Hematopoietic multipotent progenitor cell (in vitro differentiated cells): ENCODE measurements around the gene UFD1. TPM values are rescaled to one million over a fixed set of nuclear protein-coding genes. Genes with fewer than 3 reads are reported as not detected.
A peak's percentile ranks its signal among the peaks of the same experiment; 100 is the strongest.

Source experiments
- DNase-seq, 3 donors: peaks; one replicate each; pipeline ENCODE4 v3.0.0-alpha.2; 2011 to 2015; ENCODE audit warnings: low read depth in 2 of 3, low spot score in 2 of 3
- total RNA-seq: library from RNA; depleted of rRNA; stranded (reverse); fragments of >200 nt; gene quantifications from one replicate; pipeline ENCODE4 v1.2.3, GENCODE V29; 2012

UFD1 gene
- total RNA-seq, 1 donor: 36.9 TPM

GRCh38 chr22:19431649-19432132 is 47.3 kb downstream of the UFD1 start, which contains the start of gene HIRA:
HIRA (minus strand) TSS chr22:19431733; CDS start chr22:19431476, 257 bp downstream.
- peak; percentile 75 to 80 (median 77) for DNase-seq

DNA sequence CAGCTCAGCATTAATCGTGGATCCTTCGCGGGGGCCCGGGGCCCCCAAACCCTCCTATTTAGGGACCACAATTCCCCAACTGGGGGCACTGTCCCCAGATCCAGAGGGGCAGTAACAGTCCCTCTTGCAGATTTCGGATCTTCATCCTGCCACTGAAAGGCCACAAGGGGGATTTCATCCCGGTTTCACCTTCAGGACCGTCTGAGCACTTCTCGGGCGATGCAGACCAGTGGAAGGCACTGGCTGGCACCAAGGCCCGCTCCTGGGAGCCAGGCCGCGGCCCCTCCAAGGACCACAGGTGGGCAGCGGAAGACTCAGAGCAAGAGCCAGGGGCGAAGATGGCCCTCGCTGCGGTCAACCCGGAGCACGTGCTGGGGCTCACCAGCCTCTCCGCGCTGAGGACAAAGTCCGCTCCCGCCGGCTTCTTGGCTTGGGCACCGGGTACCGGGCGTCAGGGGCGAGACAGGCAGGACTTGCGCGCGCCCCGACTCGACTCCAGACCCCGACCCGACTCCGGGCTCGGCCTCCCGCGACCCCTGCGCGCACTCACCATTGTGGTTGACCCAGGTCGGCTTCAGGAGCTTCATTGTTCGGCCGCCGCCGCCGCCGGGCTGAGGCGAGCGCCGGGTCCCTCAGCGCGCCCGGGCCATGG is 48.0 kb downstream of the UFD1 start:
- DNase-seq: peak in 1 of 3 donors; percentile 23

- DNase-seq: peak in 2 of 3 donors; percentile 17 to 34
These were observed 48.8 kb downstream of the UFD1 start for GRCh38 chr22:19429950-19430889.

DNA sequence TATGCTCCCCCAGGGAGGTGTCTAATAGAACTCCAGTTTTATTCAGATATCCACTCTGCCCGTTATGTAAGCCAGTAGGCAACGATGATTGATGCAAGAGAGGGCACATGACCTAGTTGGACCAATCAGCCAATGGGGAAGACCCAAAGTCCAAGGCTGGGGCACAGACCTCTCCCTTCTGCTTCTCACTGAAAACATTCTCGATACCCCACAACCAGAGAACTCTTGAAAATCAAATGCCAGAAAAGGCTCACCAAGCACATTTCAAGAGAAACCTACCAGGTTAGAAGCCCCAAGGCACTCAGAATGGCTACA is 54.9 kb downstream of the UFD1 start:
- DNase-seq: no peak

DNA sequence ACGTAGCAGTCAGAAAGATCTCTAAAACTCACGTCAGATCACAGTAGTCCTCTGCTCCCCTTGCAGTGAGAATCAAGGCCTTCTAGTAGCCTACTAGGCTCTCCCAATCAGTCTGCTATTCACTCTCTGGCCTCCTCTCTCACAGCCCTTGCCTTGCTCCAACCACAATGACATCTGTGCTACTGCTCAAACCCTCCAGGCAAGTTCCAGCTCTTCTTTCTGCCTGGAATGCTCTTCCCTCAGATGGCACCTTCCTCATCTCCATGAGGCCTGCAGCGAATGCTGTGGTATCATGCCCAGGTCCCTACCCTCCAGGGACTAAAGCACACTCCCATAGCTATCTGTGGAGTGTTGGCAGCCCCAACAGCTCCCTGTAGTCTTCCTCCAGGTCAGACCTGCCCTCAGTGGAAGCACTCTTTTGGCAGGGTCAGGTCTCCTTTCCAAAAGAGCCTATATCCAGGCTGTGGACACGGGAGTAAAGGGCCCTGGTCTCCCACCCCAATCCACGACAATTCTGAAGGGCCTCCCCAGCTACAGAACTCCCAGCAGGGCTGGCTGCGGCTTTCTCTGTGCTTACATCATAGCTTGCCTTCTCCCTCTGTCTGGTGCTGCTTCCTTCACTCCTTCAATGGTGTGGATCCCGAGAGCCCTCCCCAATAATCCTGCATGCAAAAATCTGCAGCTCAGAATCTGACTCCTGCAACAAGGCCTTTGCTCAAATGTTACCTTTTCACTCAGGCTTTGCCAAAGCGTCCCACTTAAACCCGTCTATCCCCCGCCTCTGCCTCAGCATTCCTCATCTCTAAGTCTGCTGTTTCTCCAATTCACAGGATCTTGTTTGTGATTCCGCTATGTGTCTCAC is 56.3 kb downstream of the UFD1 start:
- DNase-seq: no peak

- DNase-seq: no peak
These were observed 58.7 kb downstream of the UFD1 start for GRCh38 chr22:19420321-19420720.

DNA sequence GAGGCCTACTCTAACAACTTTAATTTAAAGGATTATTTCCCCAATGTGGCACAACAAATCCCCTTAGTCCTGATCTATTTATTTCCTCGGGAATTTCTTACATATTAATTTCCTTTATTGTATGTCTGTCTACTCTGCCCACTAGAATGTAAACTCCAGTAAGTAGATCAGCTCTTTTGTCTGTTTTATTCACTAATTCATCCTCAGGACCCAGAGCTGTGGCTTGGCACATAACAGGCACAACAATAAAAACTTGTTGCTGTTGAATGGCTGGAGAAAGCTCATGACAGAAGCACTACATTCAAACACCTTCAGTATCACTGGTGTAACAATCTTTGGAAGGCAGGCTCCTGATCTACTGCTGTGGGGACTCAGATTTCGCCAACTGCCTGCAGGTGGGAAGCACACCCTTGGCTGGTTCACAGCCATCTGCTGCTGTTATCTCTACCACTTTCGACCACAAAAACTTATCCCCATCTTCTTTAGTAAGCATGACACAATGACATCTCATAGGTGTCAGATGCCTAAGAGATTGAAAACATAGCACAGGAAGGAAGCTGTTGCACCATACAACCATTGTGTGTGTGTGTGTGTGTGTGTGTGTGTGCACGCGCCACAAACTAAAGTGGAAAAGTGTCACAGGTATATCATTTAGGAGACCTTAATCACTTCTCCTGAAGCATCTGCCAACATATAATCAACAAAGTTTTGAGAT is 59.4 kb downstream of the UFD1 start:
- peak in 2 of 3 donors; percentile 23 to 47 for DNase-seq

GRCh38 chr22:19419086-19419463 is 59.9 kb downstream of the UFD1 start:
- DNase-seq: no peak

GRCh38 chr22:19412923-19413322 is 66.1 kb downstream of the UFD1 start:
- DNase-seq: no peak

GRCh38 chr22:19412478-19412877 is 66.5 kb downstream of the UFD1 start:
- DNase-seq: no peak

DNA sequence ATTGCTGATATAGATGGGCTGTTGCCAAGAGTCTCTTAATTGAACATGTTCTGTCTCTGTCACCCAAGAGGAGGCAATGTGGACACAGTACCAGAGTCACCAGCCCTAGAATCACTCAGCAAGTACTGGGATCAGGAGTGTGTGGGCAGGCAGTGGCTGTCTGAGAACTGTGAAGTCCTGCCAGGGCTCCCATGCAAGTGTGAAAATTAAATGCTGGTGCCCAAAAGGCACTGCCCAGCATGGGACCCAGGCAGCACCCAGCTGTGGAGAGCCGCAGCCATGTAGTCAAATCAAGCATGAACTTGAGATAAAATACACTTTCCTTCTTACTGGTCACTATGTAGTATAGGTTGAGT is 67.3 kb downstream of the UFD1 start:
- DNase-seq: no peak

- no peak for DNase-seq
These were observed 67.9 kb downstream of the UFD1 start for GRCh38 chr22:19410941-19411689.

DNA sequence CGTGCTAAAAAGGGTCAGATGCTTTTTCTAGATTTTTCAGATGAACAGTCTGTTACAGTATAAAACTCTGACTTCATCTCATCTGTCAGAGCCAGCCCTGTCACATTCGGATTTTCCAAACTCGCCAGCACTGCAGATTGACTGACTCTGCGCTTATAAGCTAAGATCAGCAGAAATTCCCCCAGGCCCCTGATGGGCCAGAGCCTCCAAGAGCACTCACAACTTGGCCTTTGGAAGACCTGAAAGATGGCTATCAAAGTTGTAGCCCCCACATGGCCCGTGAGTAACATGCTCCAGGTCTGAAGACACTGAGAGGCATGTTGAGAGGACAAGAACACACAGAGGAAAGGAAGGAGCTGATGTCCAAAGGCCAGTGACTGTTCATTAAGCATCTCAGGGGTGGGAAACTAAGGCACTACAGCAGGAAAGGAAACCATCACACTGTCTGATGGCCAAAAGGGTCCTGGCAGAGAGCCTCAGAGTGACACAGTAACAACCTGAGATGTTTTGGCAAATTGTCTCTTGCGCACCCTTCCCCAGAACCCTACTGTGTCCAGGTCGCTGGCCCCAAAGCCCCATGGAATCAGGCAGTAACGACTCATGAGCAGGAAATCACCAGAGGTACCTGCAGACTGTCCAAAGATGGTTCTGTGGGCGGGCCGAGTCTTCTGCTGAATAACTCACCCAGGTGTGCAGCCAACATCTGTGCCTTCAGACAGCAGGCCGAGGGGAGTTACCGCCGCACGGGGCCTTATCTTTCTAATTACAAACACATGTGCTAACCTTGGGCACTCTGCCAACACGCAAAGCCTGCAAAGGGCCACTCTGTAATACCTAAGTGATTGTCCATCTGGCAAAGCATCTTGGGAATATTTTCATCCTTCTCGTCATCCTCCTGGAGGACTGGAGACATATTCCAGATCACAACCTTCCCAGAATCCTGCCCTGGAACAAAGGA is 71.1 kb downstream of the UFD1 start:
- DNase-seq: no peak

- DNase-seq: no peak
These were observed 72.1 kb downstream of the UFD1 start for GRCh38 chr22:19406846-19407245.

DNA sequence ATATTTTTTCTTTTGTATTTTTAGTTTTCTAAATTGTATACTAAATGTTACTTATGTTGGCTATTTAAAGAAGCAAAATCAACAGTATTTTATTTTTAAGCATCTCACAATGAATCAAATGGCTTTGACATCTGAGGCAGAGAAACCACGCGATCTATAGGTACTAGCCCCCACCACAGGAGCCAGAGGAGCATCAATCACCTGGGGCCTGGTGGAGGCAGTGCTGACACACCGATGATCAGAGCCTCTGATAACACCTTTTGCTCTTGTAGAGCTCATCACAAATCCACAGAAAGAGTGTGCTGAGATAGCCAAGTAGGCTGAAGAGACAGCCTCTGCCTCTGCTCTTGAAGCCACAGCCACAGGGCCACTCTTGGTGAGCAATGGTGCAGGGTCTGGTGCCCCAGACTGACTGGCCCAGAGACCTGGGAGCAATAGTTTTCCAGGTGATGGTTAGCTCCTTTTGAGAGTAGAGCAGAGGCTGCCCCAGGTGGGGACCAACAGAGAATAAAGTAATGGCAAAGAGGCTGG is 72.6 kb downstream of the UFD1 start:
- DNase-seq: no peak

DNA sequence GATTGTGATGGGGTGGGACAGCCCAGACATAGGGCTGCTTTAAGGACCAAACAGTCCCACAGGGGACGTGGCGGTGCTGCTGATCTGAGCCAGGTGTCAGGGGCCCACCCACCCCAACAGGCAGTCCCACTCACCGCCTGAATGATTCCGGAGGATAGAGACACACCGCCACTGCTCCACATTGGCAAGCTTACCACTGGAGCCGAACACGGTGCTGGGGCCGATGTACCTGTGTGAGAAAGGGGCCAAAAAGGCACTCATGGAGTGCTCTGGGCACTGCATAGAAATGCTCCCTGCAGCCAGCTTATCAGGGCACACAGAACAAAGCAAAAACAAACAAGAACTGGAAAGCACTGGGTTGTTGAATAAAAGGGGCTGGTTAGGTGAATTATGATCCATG is 73.3 kb downstream of the UFD1 start:
- no peak for DNase-seq

DNA sequence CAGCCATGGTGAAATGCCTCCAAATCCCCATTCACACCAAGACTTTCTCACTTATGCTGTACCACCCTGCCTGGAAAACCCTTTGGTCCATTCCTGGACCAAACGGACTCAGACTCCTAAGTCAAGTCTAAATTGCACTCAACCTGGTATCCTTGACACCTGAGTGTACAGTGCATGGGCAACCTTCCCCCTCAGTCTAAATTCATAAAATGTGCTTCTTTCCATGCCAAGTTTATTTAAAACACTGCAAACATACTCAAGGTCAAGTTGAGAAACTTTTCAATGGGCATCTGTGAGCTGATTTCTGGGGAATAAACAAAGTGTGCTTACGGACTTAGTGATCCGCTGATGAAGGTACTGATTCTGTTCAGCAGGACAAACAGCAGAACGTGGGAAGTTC is 73.9 kb downstream of the UFD1 start:
- DNase-seq: no peak

DNA sequence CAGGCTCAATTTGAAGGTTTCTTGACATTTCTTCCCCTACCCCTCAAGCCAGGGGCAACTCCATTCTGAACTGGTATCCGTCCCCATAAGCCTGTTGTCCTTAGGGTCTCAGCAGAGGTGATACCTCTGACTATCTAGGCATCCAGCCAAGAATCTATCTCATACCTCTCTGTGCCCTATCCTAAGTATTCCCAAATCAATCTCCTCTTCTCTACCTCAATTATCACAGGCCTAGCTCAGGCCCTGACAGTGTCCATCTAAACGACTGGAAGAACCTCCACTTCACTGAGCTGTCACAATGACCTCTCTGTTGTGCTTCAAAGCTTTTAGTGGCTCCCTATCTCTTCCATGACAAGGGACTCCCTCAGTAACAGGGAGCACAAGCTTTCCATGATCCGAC is 74.3 kb downstream of the UFD1 start:
- no peak for DNase-seq
